Measurements from ENCODE around the gene LDAF1. TPM values are rescaled to one million over a fixed set of nuclear protein-coding genes. Genes with fewer than 3 reads are reported as not detected.

LDAF1 gene
- total and polyA plus RNA-seq, 4 donors = 1.2 to 2.4 (median 1.7) TPM

- Histone ChIP-seq H3K27ac (ENCODE audit: low read depth in 1 of 2, low read length in 2 of 2) (no peak overlapping the region), H3K36me3 (ENCODE audit: control insufficient read depth in 4 of 4, insufficient read depth in 3 of 4, low read depth in 1 of 4, low read length in 3 of 4) (no peaks in the 10 kb centered on the region), H3K9me3 (ENCODE audit: control insufficient read depth in 4 of 4, low read length in 3 of 4) (no peaks in the 10 kb centered on the region), H3K4me3 (ENCODE audit: low read depth in 1 of 3, low read length in 3 of 3) (no peak overlapping the region), H3K4me1 (ENCODE audit: control insufficient read depth in 4 of 4, insufficient read depth in 4 of 4, low read length in 3 of 4) (peaks cover 0 to 17% (median 5%) of the 10 kb centered on the region in 4 donors), H3K9ac (ENCODE audit: low read depth in 1 of 2, low read length in 2 of 2) (no peak overlapping the region), H3K27me3 (ENCODE audit: control insufficient read depth in 4 of 4, insufficient read depth in 4 of 4, low read length in 3 of 4) (no peaks in the 10 kb centered on the region)
- no peak for TF ChIP-seq RXRA (IDR thresholded peaks at IDR 0.05)
- TF ChIP-seq YY1 (IDR thresholded peaks at IDR 0.05) = peak; percentile 28
- TF ChIP-seq HNF4A (conservative IDR thresholded peaks at IDR 0.05) = no peak
- TF ChIP-seq RAD21 (IDR thresholded peaks at IDR 0.05) = peak; percentile 86 to 89
- TF ChIP-seq JUND (IDR thresholded peaks at IDR 0.05) = no peak
- TF ChIP-seq CTCF (IDR thresholded peaks at IDR 0.05; ENCODE audit: low read depth, low read length, missing input control) = peak; percentile 72
- no peak for TF ChIP-seq NR2F2 (IDR thresholded peaks at IDR 0.05)
- no peak for TF ChIP-seq GABPA (IDR thresholded peaks at IDR 0.05 in 1 of 2, conservative IDR thresholded peaks at IDR 0.05 in 1 of 2)
- DNase-seq (ENCODE audit: low spot score) = no peak
- 54% methylated on average over 6 of the region's 6 CpGs for WGBS
These were observed 1.6 kb upstream of the LDAF1 start for GRCh38 chr16:21156767-21157467.

GRCh38 chr16:21157632-21158031, 842 bp upstream of the LDAF1 start:
- H3K4me3 ChIP-seq (ENCODE audit: low read depth in 1 of 3, low read length in 3 of 3) = no peak overlapping the region
- H3K27me3 ChIP-seq (ENCODE audit: control insufficient read depth in 4 of 4, insufficient read depth in 4 of 4, low read length in 3 of 4) = no peaks in the 10 kb centered on the region
- DNase-seq (ENCODE audit: low spot score) = no peak
- H3K36me3 ChIP-seq (ENCODE audit: control insufficient read depth in 4 of 4, insufficient read depth in 3 of 4, low read depth in 1 of 4, low read length in 3 of 4) = no peaks in the 10 kb centered on the region
- H3K27ac ChIP-seq (ENCODE audit: low read depth in 1 of 2, low read length in 2 of 2) = no peak overlapping the region
- 77% methylated on average over 5 of the region's 5 CpGs for WGBS
- H3K4me1 ChIP-seq (ENCODE audit: control insufficient read depth in 4 of 4, insufficient read depth in 4 of 4, low read length in 3 of 4) = peaks cover 0 to 17% (median 5%) of the 10 kb centered on the region in 4 donors
- H3K9ac ChIP-seq (ENCODE audit: low read depth in 1 of 2, low read length in 2 of 2) = no peak overlapping the region
- H3K9me3 ChIP-seq (ENCODE audit: control insufficient read depth in 4 of 4, low read length in 3 of 4) = no peaks in the 10 kb centered on the region
- TF ChIP-seq FOXA1 (IDR thresholded peaks at IDR 0.05) (no peak), HNF4A (conservative IDR thresholded peaks at IDR 0.05) (no peak), FOXA2 (IDR thresholded peaks at IDR 0.05) (no peak), HNF4G (IDR thresholded peaks at IDR 0.05) (no peak)

GRCh38 chr16:21159281-21159951, 942 bp downstream of the LDAF1 start:
- Histone ChIP-seq H3K9me3 (ENCODE audit: control insufficient read depth in 4 of 4, low read length in 3 of 4) (no peaks in the 10 kb centered on the region), H3K9ac (ENCODE audit: low read depth in 1 of 2, low read length in 2 of 2) (no peak overlapping the region), H3K4me1 (ENCODE audit: control insufficient read depth in 4 of 4, insufficient read depth in 4 of 4, low read length in 3 of 4) (peaks cover 0 to 20% (median 5%) of the 10 kb centered on the region in 4 donors), H3K27ac (ENCODE audit: low read depth in 1 of 2, low read length in 2 of 2) (no peak overlapping the region), H3K36me3 (ENCODE audit: control insufficient read depth in 4 of 4, insufficient read depth in 3 of 4, low read depth in 1 of 4, low read length in 3 of 4) (no peaks in the 10 kb centered on the region), H3K4me3 (ENCODE audit: low read depth in 1 of 3, low read length in 3 of 3) (peak overlapping the region in 2 of 3 donors; percentile 52 to 63), H3K27me3 (ENCODE audit: control insufficient read depth in 4 of 4, insufficient read depth in 4 of 4, low read length in 3 of 4) (no peaks in the 10 kb centered on the region)
- DNase-seq (ENCODE audit: low spot score) = no peak
- WGBS = 20% methylated on average over 27 of the region's 27 CpGs
- TF ChIP-seq HNF4A (conservative IDR thresholded peaks at IDR 0.05) = no peak
- no peak for TF ChIP-seq MAX (IDR thresholded peaks at IDR 0.05)
- no peak for TF ChIP-seq ATF3 (IDR thresholded peaks at IDR 0.05)
- TF ChIP-seq GABPA (IDR thresholded peaks at IDR 0.05 in 1 of 2, conservative IDR thresholded peaks at IDR 0.05 in 1 of 2) = no peak
- no peak for TF ChIP-seq FOXA2 (IDR thresholded peaks at IDR 0.05)
- no peak for TF ChIP-seq FOXA1 (IDR thresholded peaks at IDR 0.05)
- TF ChIP-seq RAD21 (IDR thresholded peaks at IDR 0.05) = no peak
- TF ChIP-seq HNF4G (IDR thresholded peaks at IDR 0.05) = no peak
- no peak for TF ChIP-seq SP1 (IDR thresholded peaks at IDR 0.05)
- TF ChIP-seq ZBTB33 (IDR thresholded peaks at IDR 0.05) = no peak
- TF ChIP-seq NR2F2 (IDR thresholded peaks at IDR 0.05) = no peak
- TF ChIP-seq EGR1 (IDR thresholded peaks at IDR 0.05; ENCODE audit: low read depth in 2 of 2) = no peak
- TF ChIP-seq REST (IDR thresholded peaks at IDR 0.05) = no peak
- no peak for TF ChIP-seq TAF1 (conservative IDR thresholded peaks at IDR 0.05)

Data from liver (tissue), 9 donors.